WI38 (cell line): ENCODE data around the gene CNIH1.
"Not testable (repeated sequence)": the region's sequence is repeated elsewhere in the genome, so short reads cannot be mapped to it uniquely, and the experiment has no call there.

ENCODE experiments used
- H3K4me3 ChIP-seq: 2 replicates; pipeline ENCODE4 v1.5.1; 2011; ENCODE audit warnings: low read depth, mild to moderate bottlenecking, control low read depth, low read length
- TF ChIP-seq, protein P1 (sequence below): IDR thresholded peaks from 2 replicates; pipeline ENCODE4 v1.5.1; 2012; ENCODE audit warnings: low read depth, mild to moderate bottlenecking, control low read depth, low read length

Gene CNIH1

DNA sequence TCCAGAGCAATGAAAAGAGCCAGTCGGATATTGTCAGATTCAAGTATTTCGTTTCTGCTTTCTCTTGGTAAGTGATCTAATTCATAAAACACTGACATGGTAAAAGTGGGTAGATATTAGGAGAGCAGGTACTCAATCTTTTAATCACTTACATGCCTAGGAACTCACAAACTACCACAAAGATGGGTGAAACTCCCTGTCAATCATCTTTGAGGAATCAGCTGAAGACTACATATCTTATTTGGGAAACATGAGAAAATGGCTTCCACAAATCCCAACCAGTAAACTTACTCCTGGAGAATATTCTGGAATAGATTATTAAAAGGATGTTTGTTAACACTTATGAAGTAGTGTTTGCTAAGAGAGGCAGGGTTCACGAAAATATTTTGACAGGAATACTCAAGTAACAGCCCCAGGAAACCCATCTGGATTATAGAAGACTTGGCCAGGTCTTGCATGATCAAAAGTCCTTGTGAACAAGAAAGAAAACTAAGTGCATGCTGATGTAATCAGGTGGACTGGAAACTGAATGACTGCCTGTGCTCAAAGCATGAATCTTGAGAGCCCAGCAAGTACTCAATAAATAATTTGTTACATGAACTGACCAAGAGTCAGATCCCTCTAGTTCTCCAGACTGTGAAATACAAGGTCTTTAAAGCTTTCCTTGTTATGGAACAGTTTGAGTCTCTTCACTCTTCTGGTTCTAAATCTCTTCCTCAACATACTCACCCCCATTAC is 15.5 kb downstream of the CNIH1 start:
- TF ChIP-seq, protein P1, sequence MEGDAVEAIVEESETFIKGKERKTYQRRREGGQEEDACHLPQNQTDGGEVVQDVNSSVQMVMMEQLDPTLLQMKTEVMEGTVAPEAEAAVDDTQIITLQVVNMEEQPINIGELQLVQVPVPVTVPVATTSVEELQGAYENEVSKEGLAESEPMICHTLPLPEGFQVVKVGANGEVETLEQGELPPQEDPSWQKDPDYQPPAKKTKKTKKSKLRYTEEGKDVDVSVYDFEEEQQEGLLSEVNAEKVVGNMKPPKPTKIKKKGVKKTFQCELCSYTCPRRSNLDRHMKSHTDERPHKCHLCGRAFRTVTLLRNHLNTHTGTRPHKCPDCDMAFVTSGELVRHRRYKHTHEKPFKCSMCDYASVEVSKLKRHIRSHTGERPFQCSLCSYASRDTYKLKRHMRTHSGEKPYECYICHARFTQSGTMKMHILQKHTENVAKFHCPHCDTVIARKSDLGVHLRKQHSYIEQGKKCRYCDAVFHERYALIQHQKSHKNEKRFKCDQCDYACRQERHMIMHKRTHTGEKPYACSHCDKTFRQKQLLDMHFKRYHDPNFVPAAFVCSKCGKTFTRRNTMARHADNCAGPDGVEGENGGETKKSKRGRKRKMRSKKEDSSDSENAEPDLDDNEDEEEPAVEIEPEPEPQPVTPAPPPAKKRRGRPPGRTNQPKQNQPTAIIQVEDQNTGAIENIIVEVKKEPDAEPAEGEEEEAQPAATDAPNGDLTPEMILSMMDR: no peak

DNA sequence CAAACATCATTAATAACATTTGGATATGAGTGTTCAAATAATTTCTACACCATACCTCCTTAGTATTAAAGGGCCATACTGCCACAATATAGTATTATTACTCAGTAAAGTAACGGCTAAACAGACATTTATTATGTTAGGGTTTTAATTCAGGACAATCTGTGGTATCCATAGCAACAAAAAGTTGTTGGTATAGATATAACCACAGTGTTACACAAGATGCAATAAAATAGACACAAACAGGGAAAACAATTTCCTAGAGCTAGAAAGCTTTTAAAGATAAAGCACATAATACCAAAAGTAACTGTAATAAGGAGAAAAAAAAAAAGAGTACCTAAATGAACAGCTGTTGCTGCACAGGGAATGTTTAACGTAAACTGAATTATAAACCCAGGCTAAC is 16.1 kb downstream of the CNIH1 start:
- no peak overlapping the region for H3K4me3 ChIP-seq
- TF ChIP-seq, protein P1: no peak

More for the DNA sequence above, 15.5 kb downstream of the CNIH1 start:
- no peak overlapping the region for H3K4me3 ChIP-seq

DNA sequence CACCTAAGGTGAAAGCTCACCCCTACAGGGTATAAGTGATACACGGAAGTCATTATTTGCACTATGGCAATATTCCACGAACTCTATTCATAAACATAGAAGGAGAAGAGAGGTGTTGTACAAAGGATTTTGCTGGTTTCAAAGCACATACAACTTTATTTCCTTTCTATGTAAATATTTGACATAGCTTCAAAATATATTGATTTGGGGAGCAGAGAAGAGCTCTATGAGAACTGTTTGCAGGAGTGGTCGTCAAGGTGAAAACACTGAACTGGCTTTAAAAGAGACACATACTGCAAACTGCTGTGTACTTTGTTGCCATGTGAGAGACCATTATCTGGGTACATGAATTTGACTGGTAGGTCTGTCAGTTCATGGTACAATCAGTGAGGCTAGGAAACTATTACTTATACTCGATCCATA is 16.7 kb downstream of the CNIH1 start:
- no peak overlapping the region for H3K4me3 ChIP-seq
- TF ChIP-seq, protein P1: no peak

DNA sequence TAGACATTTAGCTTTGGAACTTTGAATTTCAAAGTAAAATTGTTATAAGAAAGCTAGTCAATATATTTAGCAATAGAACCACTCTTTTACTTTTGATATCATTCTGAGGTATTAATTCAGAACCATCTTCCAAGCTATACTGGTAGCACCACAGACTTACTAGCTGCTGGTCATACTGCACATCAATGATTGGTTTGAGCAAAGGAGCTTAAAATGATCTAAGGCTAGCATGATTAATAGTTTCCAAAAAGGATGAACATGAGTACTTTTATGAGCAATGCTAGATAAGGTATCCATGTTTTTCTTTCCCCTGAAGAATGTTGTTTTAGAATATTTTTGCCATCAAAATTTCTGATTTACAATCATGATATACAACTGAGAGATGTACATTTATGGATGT is 17.2 kb downstream of the CNIH1 start:
- no peak overlapping the region for H3K4me3 ChIP-seq
- TF ChIP-seq, protein P1: no peak

DNA sequence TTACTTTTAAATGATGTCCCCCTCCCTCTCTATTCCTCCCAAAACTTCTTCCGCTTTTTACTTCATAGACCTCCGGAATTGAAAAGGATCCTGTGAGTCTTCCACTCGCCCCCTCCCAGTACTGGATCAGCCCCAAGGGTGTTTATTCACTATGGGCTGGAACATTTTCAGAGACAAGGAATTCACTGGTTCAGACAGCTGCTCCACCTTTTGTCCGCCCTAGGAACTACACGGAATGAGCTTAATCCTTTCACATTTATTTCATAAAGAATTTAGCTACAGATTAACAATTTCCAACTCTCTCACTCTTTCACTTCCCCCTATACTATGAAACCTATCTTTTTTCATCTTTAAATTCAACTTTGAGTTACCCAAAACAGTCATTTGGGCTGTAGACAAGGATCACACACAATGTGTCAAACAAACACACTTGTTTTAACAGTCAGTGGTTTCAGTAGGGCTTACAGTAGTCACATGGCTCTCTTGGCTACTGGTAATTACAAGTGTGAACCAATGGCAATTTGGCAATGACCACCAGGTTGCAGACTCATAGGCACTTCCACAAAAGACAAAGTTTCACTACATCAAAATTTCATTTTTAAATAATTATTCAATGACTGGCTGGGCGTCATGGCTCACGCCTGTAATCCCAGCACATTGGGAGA is 20.6 kb downstream of the CNIH1 start:
- H3K4me3 ChIP-seq: no peak overlapping the region

DNA sequence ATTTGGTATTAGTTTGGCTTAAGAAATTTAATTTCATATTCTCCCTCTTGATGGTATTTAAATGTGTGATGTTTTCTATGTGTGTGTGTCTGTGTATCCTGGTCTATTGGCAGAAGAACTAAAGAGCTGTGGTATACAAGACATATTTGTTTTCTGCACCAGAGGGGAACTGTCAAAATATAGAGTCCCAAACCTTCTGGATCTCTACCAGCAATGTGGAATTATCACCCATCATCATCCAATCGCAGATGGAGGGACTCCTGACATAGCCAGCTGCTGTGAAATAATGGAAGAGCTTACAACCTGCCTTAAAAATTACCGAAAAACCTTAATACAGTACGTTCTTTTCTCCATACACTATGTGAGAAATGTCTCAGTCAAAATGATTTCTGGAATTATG is 29.8 kb downstream of the CNIH1 start:
- TF ChIP-seq, protein P1: no peak
- no peak overlapping the region for H3K4me3 ChIP-seq

More for the DNA sequence above, 20.6 kb downstream of the CNIH1 start:
- TF ChIP-seq, protein P1: peak; percentile 54

DNA sequence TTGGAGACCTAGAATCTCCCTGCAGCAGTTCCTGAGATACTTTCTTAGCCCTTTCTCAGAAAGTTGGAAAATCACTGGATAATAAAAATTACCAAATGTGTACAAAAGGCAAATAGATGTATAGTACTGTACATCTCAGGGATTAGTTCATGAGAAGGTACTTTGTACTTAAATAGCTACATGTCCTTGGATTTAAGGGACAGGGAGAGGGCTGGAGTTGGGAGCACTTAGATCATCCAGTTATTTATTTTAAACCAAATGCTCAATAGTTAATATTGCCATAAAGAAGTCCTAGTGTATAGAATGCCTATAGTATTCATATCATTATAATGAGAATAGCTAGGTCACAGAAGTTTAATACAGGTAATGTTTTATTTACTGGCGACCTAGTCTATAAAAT is 31.0 kb downstream of the CNIH1 start:
- TF ChIP-seq, protein P1: no peak
- no peak overlapping the region for H3K4me3 ChIP-seq

DNA sequence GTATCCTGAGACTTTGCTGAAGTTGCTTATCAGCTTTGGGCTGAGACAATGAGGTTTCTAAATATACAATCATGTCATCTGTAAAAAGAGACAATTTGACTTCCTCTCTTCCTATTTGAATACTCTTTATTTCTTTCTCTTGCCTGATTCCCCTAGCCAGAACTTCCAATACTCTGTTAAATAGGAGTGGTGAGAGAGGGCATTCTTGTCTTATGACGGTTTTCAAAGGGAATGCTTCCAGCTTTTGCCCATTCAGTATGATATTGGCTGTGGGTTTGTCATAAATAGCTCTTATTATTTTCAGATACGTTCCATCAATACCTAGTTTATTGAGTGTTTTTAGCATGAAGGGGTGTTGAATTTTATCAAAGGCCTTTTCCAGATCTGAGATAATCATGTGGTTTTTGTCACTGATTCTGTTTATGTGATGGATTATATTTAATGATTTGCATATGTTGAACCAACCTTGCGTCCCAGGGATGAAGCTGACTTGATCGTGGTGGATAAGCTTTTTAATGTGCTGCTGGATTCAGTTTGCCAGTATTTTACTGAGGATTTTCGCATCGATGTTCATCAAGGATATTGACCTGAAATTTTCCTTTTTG is 37.7 kb downstream of the CNIH1 start:
- not testable (repeated sequence) for H3K4me3 ChIP-seq
